Loucy (cell line): ENCODE data around the gene A2M.

Source experiments
- H2AFZ ChIP-seq: fragments of 200-600 bp; sonication (generic); 2 replicates; pipeline ENCODE4 v1.6.0; 2016; ENCODE audit warnings: antibody characterized with exemption, mild to moderate bottlenecking, low read length, moderate library complexity
- H3F3A ChIP-seq: fragments of 200-600 bp; 2 replicates; pipeline ENCODE4 v1.6.0; 2016; ENCODE audit warnings: antibody characterized with exemption, low read depth, mild to moderate bottlenecking
- H3K27me3 ChIP-seq: fragments of 200-600 bp; sonication (generic); 2 replicates; pipeline ENCODE4 v1.6.1; 2014; ENCODE audit warnings: low read length, mild to moderate bottlenecking; ENCODE audit not compliant: insufficient read depth, poor library complexity, severe bottlenecking
- H3K36me3 ChIP-seq: fragments of 200-600 bp; sonication (generic); 2 replicates; pipeline ENCODE4 v1.6.1; 2016; ENCODE audit warnings: low read length; ENCODE audit not compliant: insufficient read depth
- H3K4me1 ChIP-seq: fragments of 200-600 bp; sonication (generic); 2 replicates; pipeline ENCODE4 v1.5.1; 2014; ENCODE audit warnings: low read length, mild to moderate bottlenecking; ENCODE audit not compliant: insufficient read depth, poor library complexity, severe bottlenecking
- H3K4me2 ChIP-seq: fragments of 200-600 bp; sonication (generic); 2 replicates; pipeline ENCODE4 v1.6.0; 2014; ENCODE audit warnings: antibody characterized with exemption, low read length, low read depth, mild to moderate bottlenecking; ENCODE audit not compliant: poor library complexity, severe bottlenecking
- H3K4me3 ChIP-seq: fragments of 200-600 bp; sonication (generic); 2 replicates; pipeline ENCODE4 v1.5.1; 2014; ENCODE audit warnings: low read length, mild to moderate bottlenecking, mixed read lengths; ENCODE audit not compliant: poor library complexity, severe bottlenecking
- H3K79me2 ChIP-seq: fragments of 200-600 bp; sonication (generic); 2 replicates; pipeline ENCODE4 v1.6.1; 2014; ENCODE audit warnings: low read length; ENCODE audit not compliant: insufficient read depth
- H3K9ac ChIP-seq: fragments of 200-600 bp; sonication (generic); 2 replicates; pipeline ENCODE4 v1.6.0; 2014; ENCODE audit warnings: mild to moderate bottlenecking, low read depth, low read length, moderate library complexity; ENCODE audit not compliant: poor library complexity, severe bottlenecking
- H3K9me2 ChIP-seq: fragments of 200-600 bp; sonication (generic); replicated peaks from 2 replicates; pipeline ENCODE4 v1.6.1; 2016; ENCODE audit warnings: low read depth, low read length, mixed read lengths
- H3K9me3 ChIP-seq: fragments of 200-600 bp; sonication (generic); 2 replicates; pipeline ENCODE4 v1.6.1; 2014; ENCODE audit warnings: mild to moderate bottlenecking, antibody characterized with exemption, low read length, low read depth; ENCODE audit not compliant: insufficient read depth
- H4K20me1 ChIP-seq: fragments of 200-600 bp; sonication (generic); 2 replicates; pipeline ENCODE4 v1.6.0; 2014; ENCODE audit warnings: antibody characterized with exemption, low read length, mild to moderate bottlenecking; ENCODE audit not compliant: insufficient read depth, poor library complexity, severe bottlenecking
- EZH2phosphoT487 ChIP-seq: fragments of 200-600 bp; IDR thresholded peaks from 2 replicates; pipeline ENCODE4 v1.6.1; 2018; ENCODE audit warnings: antibody characterized with exemption, mild to moderate bottlenecking, moderate library complexity, borderline replicate concordance
- TF ChIP-seq, protein P1 (sequence below): fragments of 200-600 bp; sonication (generic); conservative IDR thresholded peaks from 2 replicates; pipeline ENCODE4 v1.5.1; 2014; ENCODE audit warnings: mild to moderate bottlenecking, antibody characterized with exemption, low read length

A2M gene

DNA sequence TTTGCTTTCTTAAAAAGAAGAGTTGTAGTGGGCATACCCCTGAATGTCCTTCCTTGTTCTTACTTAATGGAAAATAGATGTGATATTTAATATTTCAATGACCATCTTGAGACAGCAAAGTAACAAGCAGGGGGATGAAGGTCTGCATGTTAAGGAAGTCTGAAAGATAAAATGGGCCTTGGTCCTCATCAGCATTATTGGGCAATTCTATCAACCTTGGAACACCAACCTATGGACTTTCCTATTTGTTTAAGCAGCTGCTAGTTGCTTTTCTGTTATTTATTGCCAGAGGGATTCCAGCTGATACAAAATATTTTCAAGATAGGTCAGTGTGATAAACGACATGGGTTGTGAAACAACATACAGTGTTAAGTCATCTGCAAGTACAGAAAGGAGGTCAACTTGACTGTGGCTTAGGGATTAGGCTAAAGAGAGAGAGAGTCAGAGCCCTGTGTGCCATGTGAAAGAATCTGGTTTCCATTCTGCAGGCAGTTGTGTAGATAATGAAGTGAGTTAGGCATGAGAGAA, 16.4 kb upstream of the A2M start:
- Histone ChIP-seq H2AFZ (no peak overlapping the region), H3K36me3 (no peaks in the 10 kb centered on the region), H3K9ac (no peak overlapping the region), H3K4me3 (no peak overlapping the region), H3K79me2 (no peaks in the 10 kb centered on the region), H3K4me1 (no peaks in the 10 kb centered on the region), H3K9me2 (no peaks in the 10 kb centered on the region), H3F3A (no peaks in the 10 kb centered on the region), H3K27me3 (no peaks in the 10 kb centered on the region), H3K9me3 (no peaks in the 10 kb centered on the region), H3K4me2 (no peak overlapping the region), H4K20me1 (no peaks in the 10 kb centered on the region)
- TF ChIP-seq, protein P1, sequence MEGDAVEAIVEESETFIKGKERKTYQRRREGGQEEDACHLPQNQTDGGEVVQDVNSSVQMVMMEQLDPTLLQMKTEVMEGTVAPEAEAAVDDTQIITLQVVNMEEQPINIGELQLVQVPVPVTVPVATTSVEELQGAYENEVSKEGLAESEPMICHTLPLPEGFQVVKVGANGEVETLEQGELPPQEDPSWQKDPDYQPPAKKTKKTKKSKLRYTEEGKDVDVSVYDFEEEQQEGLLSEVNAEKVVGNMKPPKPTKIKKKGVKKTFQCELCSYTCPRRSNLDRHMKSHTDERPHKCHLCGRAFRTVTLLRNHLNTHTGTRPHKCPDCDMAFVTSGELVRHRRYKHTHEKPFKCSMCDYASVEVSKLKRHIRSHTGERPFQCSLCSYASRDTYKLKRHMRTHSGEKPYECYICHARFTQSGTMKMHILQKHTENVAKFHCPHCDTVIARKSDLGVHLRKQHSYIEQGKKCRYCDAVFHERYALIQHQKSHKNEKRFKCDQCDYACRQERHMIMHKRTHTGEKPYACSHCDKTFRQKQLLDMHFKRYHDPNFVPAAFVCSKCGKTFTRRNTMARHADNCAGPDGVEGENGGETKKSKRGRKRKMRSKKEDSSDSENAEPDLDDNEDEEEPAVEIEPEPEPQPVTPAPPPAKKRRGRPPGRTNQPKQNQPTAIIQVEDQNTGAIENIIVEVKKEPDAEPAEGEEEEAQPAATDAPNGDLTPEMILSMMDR, result no peak
- no peak for TF ChIP-seq EZH2phosphoT487

DNA sequence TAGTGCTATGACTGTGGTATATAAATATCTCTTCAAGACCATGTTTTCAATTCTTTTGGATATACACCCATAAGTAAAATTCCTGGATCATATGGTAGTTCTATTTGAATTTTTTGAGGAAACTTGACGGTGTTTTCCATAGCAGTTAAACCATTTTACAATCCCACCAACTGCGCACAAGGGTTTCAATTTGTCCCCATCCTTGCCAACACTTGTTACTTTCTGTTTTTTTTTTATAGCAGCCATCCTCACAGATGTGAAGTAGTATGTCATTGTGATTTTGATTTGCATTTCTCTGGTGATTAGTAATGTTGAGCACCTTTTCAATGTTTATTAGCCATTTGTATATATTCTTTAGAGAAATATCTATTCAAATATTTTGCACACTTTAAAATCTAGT, 14.5 kb upstream of the A2M start:
- H3F3A ChIP-seq, result no peaks in the 10 kb centered on the region
- no peak overlapping the region for H3K9ac ChIP-seq
- no peak overlapping the region for H3K4me2 ChIP-seq
- no peaks in the 10 kb centered on the region for H3K27me3 ChIP-seq
- no peak overlapping the region for H3K4me3 ChIP-seq
- no peaks in the 10 kb centered on the region for H3K79me2 ChIP-seq
- no peaks in the 10 kb centered on the region for H3K9me2 ChIP-seq
- H2AFZ ChIP-seq, result no peak overlapping the region
- no peaks in the 10 kb centered on the region for H4K20me1 ChIP-seq
- H3K9me3 ChIP-seq, result no peaks in the 10 kb centered on the region
- no peaks in the 10 kb centered on the region for H3K36me3 ChIP-seq
- TF ChIP-seq, protein P1, result no peak
- TF ChIP-seq EZH2phosphoT487, result no peak
- H3K4me1 ChIP-seq, result no peaks in the 10 kb centered on the region

DNA sequence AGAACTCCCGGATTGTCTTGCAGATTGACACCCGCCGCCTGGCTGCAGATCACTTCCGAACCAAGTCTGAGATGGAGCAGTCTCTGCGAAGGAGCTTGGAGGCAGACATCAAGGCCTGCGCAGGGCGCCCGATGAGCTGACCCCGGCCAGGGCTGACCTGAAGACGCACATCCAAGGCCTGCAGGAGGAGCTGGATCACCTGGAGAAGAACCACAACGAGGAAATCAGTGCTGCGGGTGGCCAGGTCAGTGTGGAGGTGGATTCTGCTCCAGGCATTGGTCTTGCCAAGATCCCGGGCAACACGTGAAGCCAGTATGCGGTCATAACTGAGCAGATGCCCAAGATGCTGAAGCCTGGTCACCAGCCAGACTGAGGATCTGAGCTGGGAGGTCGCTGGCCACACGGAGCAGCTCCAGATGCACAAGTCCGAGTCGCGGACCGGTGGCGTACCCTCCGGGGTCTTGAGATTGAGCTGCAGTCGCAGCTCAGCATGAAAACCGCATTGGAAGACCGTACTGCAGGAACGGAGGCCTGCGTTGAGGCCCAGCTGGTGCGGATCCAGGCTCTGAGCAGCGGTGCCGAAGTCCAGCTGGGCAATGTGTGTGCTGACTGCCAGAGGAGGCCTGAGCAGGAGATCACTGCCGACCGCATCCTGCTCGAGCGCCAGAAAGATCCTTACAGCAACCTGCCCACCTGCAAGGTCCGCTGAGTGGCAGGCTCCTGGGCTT, 12.4 kb upstream of the A2M start:
- no peaks in the 10 kb centered on the region for H3K27me3 ChIP-seq
- TF ChIP-seq, protein P1, result no peak
- H3K36me3 ChIP-seq, result no peaks in the 10 kb centered on the region
- H3K4me1 ChIP-seq, result no peaks in the 10 kb centered on the region
- no peak overlapping the region for H3K4me2 ChIP-seq
- no peak overlapping the region for H2AFZ ChIP-seq
- no peaks in the 10 kb centered on the region for H3F3A ChIP-seq
- H4K20me1 ChIP-seq, result no peaks in the 10 kb centered on the region
- H3K9me2 ChIP-seq, result no peaks in the 10 kb centered on the region
- H3K9ac ChIP-seq, result no peak overlapping the region
- no peak overlapping the region for H3K4me3 ChIP-seq
- no peaks in the 10 kb centered on the region for H3K9me3 ChIP-seq
- H3K79me2 ChIP-seq, result no peaks in the 10 kb centered on the region
